ENCODE data around the gene RGS6. TPM values are rescaled to one million over a fixed set of nuclear protein-coding genes. Genes with fewer than 3 reads are reported as not detected.
"Not testable (repeated sequence)": the region's sequence is repeated elsewhere in the genome, so short reads cannot be mapped to it uniquely, and the experiment has no call there.

RGS6 gene
- total RNA-seq, 2 donors from 2014 or later: 1.4 to 4.7 TPM

DNA sequence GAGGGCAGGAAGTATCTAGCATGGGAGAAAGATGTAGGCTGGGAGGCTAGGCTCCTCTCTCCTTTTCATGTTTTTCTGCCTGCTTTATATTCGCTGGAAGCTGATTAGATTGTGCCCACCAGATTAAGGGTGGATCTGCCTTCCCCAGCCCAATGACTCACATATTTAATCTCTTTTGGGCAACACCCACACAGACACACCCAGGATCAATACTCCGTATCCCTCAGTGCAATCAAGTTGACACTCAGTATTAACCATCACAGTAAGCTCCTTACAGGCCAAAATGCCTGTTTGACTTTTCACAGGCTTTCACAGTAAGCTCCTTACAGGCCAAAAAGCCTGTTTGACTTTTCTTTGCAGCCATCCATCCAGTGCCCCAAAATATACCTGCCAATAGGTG is 9.4 kb downstream of the RGS6 start:
- not testable (repeated sequence) for H3K27me3 ChIP-seq (replicated peaks; ENCODE audit: insufficient read depth); H3K27ac ChIP-seq; ATAC-seq (ENCODE audit: insufficient number of reproducible peaks, low FRiP score, low read depth); H3K36me3 ChIP-seq; DNase-seq (ENCODE audit: low spot score); H3K4me1 ChIP-seq (ENCODE audit: control insufficient read depth in 1 of 2, low read depth in 2 of 2); H3K9me3 ChIP-seq; H3K4me3 ChIP-seq

DNA sequence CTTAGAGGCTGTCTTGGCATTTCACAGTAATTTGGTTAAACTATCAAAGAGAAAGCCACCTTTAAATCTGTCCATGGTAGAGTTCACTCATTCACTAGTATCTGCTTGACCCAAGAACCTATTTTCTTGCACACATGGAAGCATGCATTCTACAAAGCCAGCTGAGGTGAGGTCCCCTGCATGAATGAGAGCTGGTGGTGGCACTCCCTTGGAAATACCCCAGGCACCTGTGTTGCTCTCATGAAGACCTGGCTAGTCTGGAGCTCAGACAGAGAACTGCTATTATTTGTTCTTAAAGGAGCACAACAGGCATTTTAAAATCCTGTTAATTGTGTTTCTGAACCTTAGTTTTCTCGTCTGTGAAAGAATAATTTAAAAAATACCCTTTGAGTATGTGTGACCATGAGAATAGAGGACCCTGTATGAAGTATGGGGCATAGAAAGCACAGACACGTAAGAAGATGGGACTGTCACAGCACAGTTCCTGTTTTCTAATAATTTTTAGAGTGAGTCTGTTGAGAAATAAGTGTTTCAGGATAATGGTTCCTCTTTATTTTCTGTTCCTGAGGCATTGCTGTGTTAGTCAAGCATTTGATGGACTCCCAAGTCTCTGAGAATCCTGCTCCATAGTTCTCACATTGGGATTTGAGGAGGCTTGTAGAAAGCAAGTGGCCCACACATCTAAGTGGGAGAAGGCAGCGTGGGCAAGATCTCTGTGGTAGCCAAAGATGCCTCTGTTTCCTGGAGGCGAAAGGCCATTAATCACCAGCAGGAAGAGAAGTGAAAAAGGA is 10.9 kb downstream of the RGS6 start:
- ATAC-seq (ENCODE audit: insufficient number of reproducible peaks, low FRiP score, low read depth): no peak
- Histone ChIP-seq H3K27ac (no peak overlapping the region), H3K27me3 (replicated peaks; ENCODE audit: insufficient read depth) (no peaks in the 10 kb centered on the region), H3K4me1 (ENCODE audit: control insufficient read depth in 1 of 2, low read depth in 2 of 2) (no peaks in the 10 kb centered on the region), H3K36me3 (no peaks in the 10 kb centered on the region), H3K9me3 (peaks cover 4% of the 10 kb centered on the region), H3K4me3 (no peak overlapping the region)
- no peak for DNase-seq (ENCODE audit: low spot score)
- TF ChIP-seq, protein P1, sequence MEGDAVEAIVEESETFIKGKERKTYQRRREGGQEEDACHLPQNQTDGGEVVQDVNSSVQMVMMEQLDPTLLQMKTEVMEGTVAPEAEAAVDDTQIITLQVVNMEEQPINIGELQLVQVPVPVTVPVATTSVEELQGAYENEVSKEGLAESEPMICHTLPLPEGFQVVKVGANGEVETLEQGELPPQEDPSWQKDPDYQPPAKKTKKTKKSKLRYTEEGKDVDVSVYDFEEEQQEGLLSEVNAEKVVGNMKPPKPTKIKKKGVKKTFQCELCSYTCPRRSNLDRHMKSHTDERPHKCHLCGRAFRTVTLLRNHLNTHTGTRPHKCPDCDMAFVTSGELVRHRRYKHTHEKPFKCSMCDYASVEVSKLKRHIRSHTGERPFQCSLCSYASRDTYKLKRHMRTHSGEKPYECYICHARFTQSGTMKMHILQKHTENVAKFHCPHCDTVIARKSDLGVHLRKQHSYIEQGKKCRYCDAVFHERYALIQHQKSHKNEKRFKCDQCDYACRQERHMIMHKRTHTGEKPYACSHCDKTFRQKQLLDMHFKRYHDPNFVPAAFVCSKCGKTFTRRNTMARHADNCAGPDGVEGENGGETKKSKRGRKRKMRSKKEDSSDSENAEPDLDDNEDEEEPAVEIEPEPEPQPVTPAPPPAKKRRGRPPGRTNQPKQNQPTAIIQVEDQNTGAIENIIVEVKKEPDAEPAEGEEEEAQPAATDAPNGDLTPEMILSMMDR (IDR thresholded peaks at IDR 0.05): no peak

DNA sequence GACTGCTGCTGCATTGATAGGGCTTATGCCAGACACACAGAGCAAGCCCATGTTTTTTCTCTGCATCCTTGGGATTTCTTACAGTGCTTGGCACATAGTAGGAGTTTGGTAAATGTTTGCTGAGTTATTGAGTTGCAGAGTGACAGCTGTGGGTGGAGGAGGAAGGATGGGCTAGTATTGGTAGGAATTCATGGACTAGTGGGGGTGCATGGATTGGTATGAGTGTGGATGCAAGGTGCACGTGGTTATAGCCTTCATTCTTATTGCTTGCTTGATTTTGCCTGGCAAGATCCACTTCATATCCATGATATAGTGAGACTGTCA is 11.4 kb downstream of the RGS6 start:
- no peak overlapping the region for H3K4me3 ChIP-seq
- H3K36me3 ChIP-seq: no peaks in the 10 kb centered on the region
- TF ChIP-seq, protein P1 (IDR thresholded peaks at IDR 0.05): no peak
- ATAC-seq (ENCODE audit: insufficient number of reproducible peaks, low FRiP score, low read depth): no peak
- H3K4me1 ChIP-seq (ENCODE audit: control insufficient read depth in 1 of 2, low read depth in 2 of 2): no peaks in the 10 kb centered on the region
- no peak for DNase-seq (ENCODE audit: low spot score)
- no peaks in the 10 kb centered on the region for H3K27me3 ChIP-seq (replicated peaks; ENCODE audit: insufficient read depth)
- H3K9me3 ChIP-seq: peaks cover 4% of the 10 kb centered on the region
- no peak overlapping the region for H3K27ac ChIP-seq

DNA sequence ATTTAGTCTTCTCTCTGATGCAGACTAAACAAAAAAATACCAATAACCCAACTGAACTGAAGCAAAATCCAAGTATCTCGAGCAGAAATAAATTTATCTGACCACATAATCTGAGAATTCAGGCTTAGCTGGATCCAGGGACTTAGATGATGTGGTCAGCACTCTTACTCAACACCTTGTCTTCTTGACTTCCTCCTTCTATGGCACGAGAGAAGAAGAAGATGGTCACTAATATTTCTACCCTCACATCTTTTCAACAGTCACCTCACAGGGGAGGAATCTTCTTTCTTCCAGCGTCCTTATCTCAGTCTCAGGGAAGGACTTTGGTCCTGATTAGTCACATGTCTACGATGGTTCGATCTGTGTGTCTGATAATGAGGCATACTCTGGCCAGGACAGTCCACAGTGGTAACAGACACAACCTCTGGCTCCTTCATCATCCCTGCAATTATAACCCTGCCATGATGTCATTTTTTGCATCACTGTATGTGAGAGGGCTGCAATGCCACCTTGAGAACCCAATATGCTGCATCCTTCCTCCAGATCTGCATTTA is 15.8 kb downstream of the RGS6 start:
- H3K9me3 ChIP-seq: peaks cover 6% of the 10 kb centered on the region
- H3K4me1 ChIP-seq (ENCODE audit: control insufficient read depth in 1 of 2, low read depth in 2 of 2): no peaks in the 10 kb centered on the region
- H3K27me3 ChIP-seq (replicated peaks; ENCODE audit: insufficient read depth): no peaks in the 10 kb centered on the region
- no peak overlapping the region for H3K27ac ChIP-seq
- DNase-seq (ENCODE audit: low spot score) (no peak), ATAC-seq (ENCODE audit: insufficient number of reproducible peaks, low FRiP score, low read depth) (no peak)
- TF ChIP-seq, protein P1 (IDR thresholded peaks at IDR 0.05): no peak
- H3K36me3 ChIP-seq: no peaks in the 10 kb centered on the region
- H3K4me3 ChIP-seq: no peak overlapping the region

DNA sequence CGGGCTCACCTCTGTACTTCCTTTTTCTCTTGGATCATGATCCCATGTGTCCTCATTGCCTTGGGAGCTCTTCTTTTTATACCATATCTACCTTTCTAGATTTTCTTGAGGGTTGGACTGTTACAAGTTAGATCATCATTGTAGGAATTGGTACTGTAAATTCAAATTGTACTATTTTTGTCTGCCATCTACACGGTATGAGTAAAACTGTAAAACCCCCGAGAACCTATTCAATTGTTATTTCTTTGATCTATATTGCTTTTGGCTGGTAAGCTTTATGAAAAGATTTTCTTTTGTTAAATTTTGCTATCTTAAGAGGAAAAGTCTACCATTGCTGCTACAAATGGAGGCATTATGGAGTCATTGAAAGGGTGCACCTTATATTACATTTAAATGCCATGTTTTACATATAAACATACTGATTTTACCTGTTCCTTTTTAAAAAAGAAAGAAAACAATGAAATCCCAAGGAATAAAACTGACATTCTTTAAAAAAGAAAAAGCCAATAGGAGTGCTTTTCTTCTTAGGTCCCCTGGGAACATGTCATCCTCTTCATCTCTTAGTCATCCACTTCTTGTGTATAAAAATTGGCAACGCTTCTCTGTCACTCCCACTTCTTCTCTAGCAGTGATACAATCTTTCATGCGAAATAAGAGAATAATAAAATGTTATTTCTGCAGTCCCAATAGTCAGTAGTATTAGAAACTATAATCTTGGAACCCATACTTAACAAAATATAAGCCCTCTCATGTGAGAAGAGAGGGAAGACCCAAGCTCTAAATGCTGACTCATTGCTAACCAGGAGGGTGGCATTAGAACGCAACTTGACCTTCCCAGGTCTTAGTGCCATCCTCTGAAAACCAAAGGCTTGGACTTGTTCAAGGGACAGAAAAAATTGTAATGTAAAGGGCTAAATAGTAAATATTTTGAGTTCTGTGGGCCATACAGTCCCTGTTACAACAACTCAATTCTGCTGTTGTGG is 20.4 kb downstream of the RGS6 start:
- no peaks in the 10 kb centered on the region for H3K27me3 ChIP-seq (replicated peaks; ENCODE audit: insufficient read depth)
- H3K4me1 ChIP-seq (ENCODE audit: control insufficient read depth in 1 of 2, low read depth in 2 of 2): no peaks in the 10 kb centered on the region
- ATAC-seq (ENCODE audit: insufficient number of reproducible peaks, low FRiP score, low read depth) (no peak), DNase-seq (ENCODE audit: low spot score) (no peak)
- no peaks in the 10 kb centered on the region for H3K36me3 ChIP-seq
- H3K4me3 ChIP-seq: no peak overlapping the region
- H3K9me3 ChIP-seq: peaks cover 6% of the 10 kb centered on the region
- no peak overlapping the region for H3K27ac ChIP-seq
- TF ChIP-seq, protein P1 (IDR thresholded peaks at IDR 0.05): no peak
